HG02938 (cell line): ENCODE data around the gene ATF3.

ENCODE experiments used
- ATAC-seq: cut with Tn5 transposase; IDR thresholded peaks from one replicate; pipeline ENCODE4 v1.9.1; 2021; ENCODE audit warnings: mild to moderate bottlenecking, moderate library complexity; ENCODE audit not compliant: unreplicated experiment

Gene ATF3

GRCh38 chr1:212607913-212608391 lies 609 bp upstream of the ATF3 start:
- peak; percentile 6 for ATAC-seq

- peak; percentile 11 for ATAC-seq
These were observed 569 bp downstream of the ATF3 start for GRCh38 chr1:212608959-212609700.

- ATAC-seq: no peak
These were observed 1.4 kb downstream of the ATF3 start for GRCh38 chr1:212609701-212610574.

- ATAC-seq: no peak
These were observed 2.0 kb downstream of the ATF3 start for GRCh38 chr1:212610575-212610967.

GRCh38 chr1:212611000-212611948 lies 2.7 kb downstream of the ATF3 start:
- ATAC-seq: no peak

GRCh38 chr1:212612041-212612961 lies 3.7 kb downstream of the ATF3 start:
- ATAC-seq: no peak

GRCh38 chr1:212613440-212614335 lies 5.1 kb downstream of the ATF3 start:
- no peak for ATAC-seq

GRCh38 chr1:212614453-212615200 lies 6.1 kb downstream of the ATF3 start:
- ATAC-seq: no peak

- no peak for ATAC-seq
These were observed 6.6 kb downstream of the ATF3 start for GRCh38 chr1:212615201-212615470.

GRCh38 chr1:212618466-212619210 lies 10.1 kb downstream of the ATF3 start:
- no peak for ATAC-seq

GRCh38 chr1:212620293-212620692 lies 11.7 kb downstream of the ATF3 start:
- ATAC-seq: no peak

- ATAC-seq: no peak
These were observed 12.7 kb downstream of the ATF3 start for GRCh38 chr1:212621043-212621948.

- ATAC-seq: no peak
These were observed 13.4 kb downstream of the ATF3 start for GRCh38 chr1:212621949-212622305.

GRCh38 chr1:212622467-212622866 lies 13.9 kb downstream of the ATF3 start:
- no peak for ATAC-seq

- ATAC-seq: no peak
These were observed 14.3 kb downstream of the ATF3 start for GRCh38 chr1:212622906-212623305.

- ATAC-seq: no peak
These were observed 15.0 kb downstream of the ATF3 start for GRCh38 chr1:212623603-212624002.
